Measurements from ENCODE around the gene MFF. TPM values are rescaled to one million over a fixed set of nuclear protein-coding genes. Genes with fewer than 3 reads are reported as not detected.
A peak's percentile ranks its signal among the peaks of the same experiment; 100 is the strongest.

Gene MFF, protein sequence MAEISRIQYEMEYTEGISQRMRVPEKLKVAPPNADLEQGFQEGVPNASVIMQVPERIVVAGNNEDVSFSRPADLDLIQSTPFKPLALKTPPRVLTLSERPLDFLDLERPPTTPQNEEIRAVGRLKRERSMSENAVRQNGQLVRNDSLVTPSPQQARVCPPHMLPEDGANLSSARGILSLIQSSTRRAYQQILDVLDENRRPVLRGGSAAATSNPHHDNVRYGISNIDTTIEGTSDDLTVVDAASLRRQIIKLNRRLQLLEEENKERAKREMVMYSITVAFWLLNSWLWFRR
- 83.3 and 88.1 TPM in 2 replicates for total RNA-seq (2021)
- long read RNA-seq, transcript MFF-205 (7 exons, 1,085 nt) = major isoform, 141 of 386 reads
- long read RNA-seq, transcript MFF-201 (9 exons, 2,004 nt) = minor isoform, 25 of 386 reads
- long read RNA-seq, transcript MFF-202 (8 exons, 1,760 nt) = minor isoform, 27 of 386 reads
- long read RNA-seq, transcript MFF-203 (8 exons, 1,716 nt) = minor isoform, 48 of 386 reads
- long read RNA-seq, partial matches to known transcripts = 10 of 386 reads
- long read RNA-seq, other reads (novel, unspliced or antisense) = 98 of 386 reads

DNA sequence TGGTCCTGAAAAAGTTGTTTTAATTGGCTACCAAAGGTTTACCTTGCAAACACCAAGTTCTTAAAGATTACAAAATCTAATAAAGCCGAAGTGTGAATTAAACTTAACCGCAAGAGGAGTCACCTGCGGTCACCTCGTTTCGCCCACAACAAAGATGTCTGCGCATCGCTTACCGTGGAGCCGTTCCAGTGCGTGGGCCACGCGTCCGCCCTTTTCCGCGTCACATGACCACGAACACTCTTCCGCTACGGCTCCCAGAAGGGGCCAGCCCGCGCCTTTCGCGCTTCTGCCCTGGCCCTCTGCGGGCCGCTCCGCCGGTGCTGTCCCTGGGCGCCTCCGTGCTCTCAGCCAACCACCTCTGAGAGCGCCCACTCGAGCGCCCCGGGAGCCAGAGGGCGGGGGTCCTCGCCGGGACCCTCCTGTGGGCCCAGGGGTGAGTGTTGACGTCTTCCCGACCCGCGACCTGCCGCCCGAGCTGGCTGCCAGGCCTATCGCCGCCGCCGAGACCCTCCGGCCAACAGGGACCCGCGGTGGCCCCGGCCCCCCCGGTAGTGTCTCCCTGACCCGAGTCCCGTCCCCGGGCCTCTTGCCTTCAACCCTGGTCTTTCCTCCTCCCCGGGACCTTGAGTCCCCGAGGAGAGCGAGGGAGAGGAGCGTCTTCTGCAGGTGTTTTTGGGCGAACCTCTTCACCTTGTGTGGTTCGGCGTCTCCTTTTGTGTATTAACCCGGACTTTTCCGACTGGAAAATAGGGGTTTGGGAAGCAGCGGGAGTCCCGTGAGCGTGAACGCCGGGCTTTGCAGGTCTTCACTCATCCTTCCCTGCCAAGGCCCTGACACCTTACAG is at the start of gene MFF:
TSS of gene MFF (plus strand) at position 257 of the 844 bp plus-strand sequence. CDS start 5,415 bp downstream, outside the sequence.
- no peak within 1 kb of the TSS for H4K91ac ChIP-seq (ENCODE audit: insufficient read length, low read depth, low read length)
- peak within 1 kb of the TSS; percentile 90 for H3K9ac ChIP-seq (ENCODE audit: extremely low read depth, insufficient read length, low read length)
- peak; percentile 89 for DNase-seq
- H2AK5ac ChIP-seq (ENCODE audit: insufficient read length, low read length) = no peak within 1 kb of the TSS
- no peak within 1 kb of the TSS for H2BK120ac ChIP-seq (ENCODE audit: low read depth, low read length, poor library complexity, severe bottlenecking)
- peaks cover 21 to 39% (median 31%) of the 10 kb centered on the region in 3 experiments for H3K36me3 Mint-ChIP-seq (ENCODE audit: insufficient read depth in 1 of 3, low read depth in 3 of 3)
- TF ChIP-seq, protein P1, sequence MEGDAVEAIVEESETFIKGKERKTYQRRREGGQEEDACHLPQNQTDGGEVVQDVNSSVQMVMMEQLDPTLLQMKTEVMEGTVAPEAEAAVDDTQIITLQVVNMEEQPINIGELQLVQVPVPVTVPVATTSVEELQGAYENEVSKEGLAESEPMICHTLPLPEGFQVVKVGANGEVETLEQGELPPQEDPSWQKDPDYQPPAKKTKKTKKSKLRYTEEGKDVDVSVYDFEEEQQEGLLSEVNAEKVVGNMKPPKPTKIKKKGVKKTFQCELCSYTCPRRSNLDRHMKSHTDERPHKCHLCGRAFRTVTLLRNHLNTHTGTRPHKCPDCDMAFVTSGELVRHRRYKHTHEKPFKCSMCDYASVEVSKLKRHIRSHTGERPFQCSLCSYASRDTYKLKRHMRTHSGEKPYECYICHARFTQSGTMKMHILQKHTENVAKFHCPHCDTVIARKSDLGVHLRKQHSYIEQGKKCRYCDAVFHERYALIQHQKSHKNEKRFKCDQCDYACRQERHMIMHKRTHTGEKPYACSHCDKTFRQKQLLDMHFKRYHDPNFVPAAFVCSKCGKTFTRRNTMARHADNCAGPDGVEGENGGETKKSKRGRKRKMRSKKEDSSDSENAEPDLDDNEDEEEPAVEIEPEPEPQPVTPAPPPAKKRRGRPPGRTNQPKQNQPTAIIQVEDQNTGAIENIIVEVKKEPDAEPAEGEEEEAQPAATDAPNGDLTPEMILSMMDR (conservative IDR thresholded peaks at IDR 0.05) = peak; percentile 50; the same call in 2 of the 3 replicates
- no peaks in the 10 kb centered on the region for H4K20me1 ChIP-seq (ENCODE audit: control insufficient read depth, insufficient read depth, insufficient read length)
- peak within 1 kb of the TSS; percentile 96 for H2AFZ ChIP-seq (ENCODE audit: low read length)
- H4K8ac ChIP-seq (replicated peaks; ENCODE audit: insufficient read length, low read depth, low read length) = no peak within 1 kb of the TSS
- H3K9me3 ChIP-seq (ENCODE audit: control insufficient read depth, low read depth, low read length) = no peaks in the 10 kb centered on the region
- no peaks in the 10 kb centered on the region; the same call in 1 of the 2 replicates for H3K4me1 ChIP-seq (ENCODE audit: insufficient read depth, low read length)
- no peaks in the 10 kb centered on the region for H3K27me3 ChIP-seq (ENCODE audit: insufficient read depth, low read length)
- peak within 1 kb of the TSS; percentile 79 for H3T11ph ChIP-seq (ENCODE audit: low read length)
- peaks cover 34 to 36% of the 10 kb centered on the region in 2 experiments for H3K9me3 Mint-ChIP-seq
- no peak within 1 kb of the TSS for H2BK5ac ChIP-seq (ENCODE audit: insufficient read length, low read length)
- no peaks in the 10 kb centered on the region for H3K27me3 Mint-ChIP-seq (ENCODE audit: low read depth)
- peaks cover 6% of the 10 kb centered on the region for H3K23me2 ChIP-seq (ENCODE audit: insufficient read length, low read depth, low read length, poor library complexity, severe bottlenecking)
- no peak within 1 kb of the TSS for H2BK15ac ChIP-seq (ENCODE audit: low read depth, low read length)
- no peaks in the 10 kb centered on the region for H3K79me1 ChIP-seq (ENCODE audit: insufficient read depth, low read depth, low read length, poor library complexity, severe bottlenecking)
- no peak within 1 kb of the TSS for H4K5ac ChIP-seq (ENCODE audit: insufficient read length, low read depth, low read length)
- peak within 1 kb of the TSS; percentile 76 for H3K14ac ChIP-seq (ENCODE audit: insufficient read depth, low read length)
- peak within 1 kb of the TSS; percentile 95 for H3K4me2 ChIP-seq (ENCODE audit: insufficient read depth, insufficient read length, low read length)
- H3K56ac ChIP-seq (ENCODE audit: insufficient read length, low read depth, low read length) = no peak within 1 kb of the TSS
- no peak within 1 kb of the TSS for H2BK12ac ChIP-seq (ENCODE audit: insufficient read length, low read depth, low read length)
- peak within 1 kb of the TSS; percentile 87 for H3K18ac ChIP-seq (ENCODE audit: insufficient read length, low read depth, low read length)
- no peak within 1 kb of the TSS for H3K23ac ChIP-seq (ENCODE audit: insufficient read length, low read depth, low read length)
- no peak within 1 kb of the TSS for H3K4ac ChIP-seq (ENCODE audit: low read depth, low read length)
- no CpG with 5 or more reads among the region's 67 CpGs for WGBS (ENCODE audit: extremely low coverage, insufficient read length, low lambda C conversion rate)
- H3K27ac Mint-ChIP-seq = peak within 1 kb of the TSS; percentile 90 to 99 (median 96); a peak in 6 of 7 replicates
- H3K79me2 ChIP-seq (ENCODE audit: insufficient read depth, low read length) = peaks cover 2% of the 10 kb centered on the region; the same call in 1 of the 2 replicates
- no peak within 1 kb of the TSS for H3K27ac ChIP-seq (ENCODE audit: insufficient read length, low read depth, low read length)
- peak within 1 kb of the TSS; percentile 93 to 94 for H3K4me3 Mint-ChIP-seq
- no peak within 1 kb of the TSS for H2BK20ac ChIP-seq (ENCODE audit: low read depth, low read length, poor library complexity, severe bottlenecking)
- peaks cover 33 to 38% of the 10 kb centered on the region in 2 experiments for H3K4me1 Mint-ChIP-seq
